ENCODE data around the gene SNORC.

SNORC gene

GRCh38 chr2:232926431-232926939, 56.4 kb downstream of the SNORC start:
- DNase-seq (ENCODE audit: low spot score), result no peak

- no peak for DNase-seq (ENCODE audit: low spot score)
Measured at GRCh38 chr2:232927032-232927792, 57.1 kb downstream of the SNORC start.

GRCh38 chr2:232927793-232928550, 57.9 kb downstream of the SNORC start:
- DNase-seq (ENCODE audit: low spot score), result no peak
